ENCODE results near the gene SNX24. TPM values are rescaled to one million over a fixed set of nuclear protein-coding genes. Genes with fewer than 3 reads are reported as not detected.

SNX24 gene
- total RNA-seq, 1 donor, result 26.5 TPM

DNA sequence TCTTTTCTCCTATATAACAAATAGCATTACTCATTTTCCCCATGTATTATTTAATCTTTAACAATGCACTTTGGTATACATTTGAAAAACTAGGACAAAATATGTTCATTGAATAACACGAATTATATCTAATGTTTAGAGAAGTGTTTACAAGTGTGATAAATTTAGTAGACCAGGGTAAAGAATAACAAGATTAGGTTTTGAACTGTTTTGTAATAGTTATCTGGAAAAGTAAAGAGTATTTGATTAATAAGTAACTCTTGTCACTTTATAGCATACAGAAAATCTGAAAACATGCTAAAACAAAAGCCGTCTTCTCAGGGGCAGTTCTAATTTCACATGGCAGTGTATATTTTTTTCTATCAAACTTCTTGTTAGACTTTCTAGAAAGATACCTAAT, 132.7 kb downstream of the SNX24 start:
- no peak for DNase-seq (ENCODE audit: low read depth)
- H3K4me3 ChIP-seq (ENCODE audit: low read depth, low read length), result no peak overlapping the region
- TF ChIP-seq, protein P1, sequence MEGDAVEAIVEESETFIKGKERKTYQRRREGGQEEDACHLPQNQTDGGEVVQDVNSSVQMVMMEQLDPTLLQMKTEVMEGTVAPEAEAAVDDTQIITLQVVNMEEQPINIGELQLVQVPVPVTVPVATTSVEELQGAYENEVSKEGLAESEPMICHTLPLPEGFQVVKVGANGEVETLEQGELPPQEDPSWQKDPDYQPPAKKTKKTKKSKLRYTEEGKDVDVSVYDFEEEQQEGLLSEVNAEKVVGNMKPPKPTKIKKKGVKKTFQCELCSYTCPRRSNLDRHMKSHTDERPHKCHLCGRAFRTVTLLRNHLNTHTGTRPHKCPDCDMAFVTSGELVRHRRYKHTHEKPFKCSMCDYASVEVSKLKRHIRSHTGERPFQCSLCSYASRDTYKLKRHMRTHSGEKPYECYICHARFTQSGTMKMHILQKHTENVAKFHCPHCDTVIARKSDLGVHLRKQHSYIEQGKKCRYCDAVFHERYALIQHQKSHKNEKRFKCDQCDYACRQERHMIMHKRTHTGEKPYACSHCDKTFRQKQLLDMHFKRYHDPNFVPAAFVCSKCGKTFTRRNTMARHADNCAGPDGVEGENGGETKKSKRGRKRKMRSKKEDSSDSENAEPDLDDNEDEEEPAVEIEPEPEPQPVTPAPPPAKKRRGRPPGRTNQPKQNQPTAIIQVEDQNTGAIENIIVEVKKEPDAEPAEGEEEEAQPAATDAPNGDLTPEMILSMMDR (IDR thresholded peaks at IDR 0.05; ENCODE audit: insufficient read depth, low read length), result no peak

DNA sequence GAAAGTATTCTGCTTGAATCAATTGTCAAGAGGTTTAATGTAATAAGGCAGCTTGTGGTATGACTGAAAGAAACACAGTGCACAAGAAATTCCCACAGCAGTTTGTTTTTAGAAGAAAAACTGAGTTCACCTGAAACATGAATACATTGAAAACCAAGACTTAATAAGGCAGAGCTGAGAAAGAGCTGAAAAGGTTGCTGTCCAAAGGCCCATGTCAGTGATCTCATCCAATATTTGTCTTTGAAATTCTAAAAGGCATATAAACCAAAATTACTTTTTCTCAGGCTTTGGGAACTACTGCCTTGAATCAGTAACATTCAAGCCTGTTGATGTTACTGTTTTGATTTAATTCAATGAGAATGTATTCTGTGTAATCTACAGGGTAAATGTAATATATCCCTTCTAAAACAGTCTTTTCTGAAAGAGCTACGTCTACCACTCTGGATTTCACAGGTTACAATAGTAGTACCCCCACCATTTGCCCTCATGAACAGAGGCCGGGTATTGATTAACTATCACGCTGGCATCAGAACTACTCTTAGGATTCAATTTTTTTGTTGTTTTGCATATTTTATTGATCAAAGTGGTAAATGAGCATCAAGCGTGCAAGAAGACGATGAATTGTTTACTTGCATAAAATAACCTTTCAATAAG, 133.4 kb downstream of the SNX24 start:
- no peak overlapping the region for H3K4me3 ChIP-seq (ENCODE audit: low read depth, low read length)
- DNase-seq (ENCODE audit: low read depth), result no peak
- TF ChIP-seq, protein P1 (IDR thresholded peaks at IDR 0.05; ENCODE audit: insufficient read depth, low read length), result no peak

DNA sequence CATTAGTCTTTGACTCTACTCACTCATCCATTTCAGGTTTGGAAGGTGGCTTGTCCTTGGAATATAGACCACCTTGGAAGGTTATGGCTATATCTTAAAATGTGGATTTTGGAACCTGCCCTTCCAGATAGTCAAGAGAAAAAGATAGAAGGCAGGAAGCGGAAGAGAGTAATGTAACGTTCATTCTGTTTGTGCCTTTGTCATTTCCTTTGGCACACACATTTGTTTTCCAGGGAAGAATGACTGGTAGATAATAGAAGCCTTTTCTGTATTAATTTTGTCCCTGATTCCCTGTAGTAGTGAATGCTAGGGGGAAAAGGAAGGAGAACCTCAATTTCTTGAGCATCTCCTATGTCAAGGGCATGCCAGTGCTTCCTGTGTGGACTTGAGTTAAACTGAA, 136.4 kb downstream of the SNX24 start:
- TF ChIP-seq, protein P1 (IDR thresholded peaks at IDR 0.05; ENCODE audit: insufficient read depth, low read length), result no peak
- no peak for DNase-seq (ENCODE audit: low read depth)
- no peak overlapping the region for H3K4me3 ChIP-seq (ENCODE audit: low read depth, low read length)

DNA sequence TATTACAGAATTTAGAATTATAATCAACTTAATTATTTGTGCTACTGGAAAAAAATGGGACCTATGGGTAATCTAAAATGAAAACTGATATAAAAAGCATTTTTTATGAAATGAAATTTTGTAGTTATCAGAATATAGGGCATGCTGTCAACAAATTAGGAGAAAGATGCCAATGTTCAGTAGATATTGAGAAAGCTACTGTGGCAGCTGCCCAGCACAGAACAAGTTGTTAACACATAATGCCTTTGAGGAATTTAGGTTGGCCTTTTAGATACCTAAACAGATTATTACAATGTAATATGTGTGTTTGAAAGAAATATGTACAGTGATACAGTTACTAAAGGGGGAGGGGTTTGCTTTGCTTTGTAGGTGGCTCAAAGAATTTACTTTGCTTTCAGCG, 137.0 kb downstream of the SNX24 start:
- DNase-seq (ENCODE audit: low read depth), result no peak
- no peak overlapping the region for H3K4me3 ChIP-seq (ENCODE audit: low read depth, low read length)
- TF ChIP-seq, protein P1 (IDR thresholded peaks at IDR 0.05; ENCODE audit: insufficient read depth, low read length), result no peak

DNA sequence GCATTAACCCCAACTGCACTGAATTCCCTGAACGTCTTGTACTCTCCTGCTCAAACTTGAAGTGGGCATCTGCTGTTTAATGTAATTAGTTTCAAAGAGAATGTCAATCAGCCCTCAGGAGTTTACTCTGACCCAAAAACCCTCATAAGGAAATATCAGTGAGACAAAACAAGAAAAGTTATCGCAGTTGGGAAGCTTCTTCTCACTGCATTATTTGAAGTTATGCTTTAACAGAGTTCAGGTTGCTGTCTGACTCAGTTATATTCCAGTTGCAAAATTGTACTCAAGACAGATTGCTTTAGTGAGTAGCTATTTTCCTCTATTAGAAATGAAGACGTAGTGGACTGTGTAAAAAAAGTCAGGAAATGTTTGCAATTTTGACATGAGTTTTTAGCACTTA, 139.0 kb downstream of the SNX24 start:
- no peak overlapping the region for H3K4me3 ChIP-seq (ENCODE audit: low read depth, low read length)
- DNase-seq (ENCODE audit: low read depth), result no peak
- TF ChIP-seq, protein P1 (IDR thresholded peaks at IDR 0.05; ENCODE audit: insufficient read depth, low read length), result no peak

DNA sequence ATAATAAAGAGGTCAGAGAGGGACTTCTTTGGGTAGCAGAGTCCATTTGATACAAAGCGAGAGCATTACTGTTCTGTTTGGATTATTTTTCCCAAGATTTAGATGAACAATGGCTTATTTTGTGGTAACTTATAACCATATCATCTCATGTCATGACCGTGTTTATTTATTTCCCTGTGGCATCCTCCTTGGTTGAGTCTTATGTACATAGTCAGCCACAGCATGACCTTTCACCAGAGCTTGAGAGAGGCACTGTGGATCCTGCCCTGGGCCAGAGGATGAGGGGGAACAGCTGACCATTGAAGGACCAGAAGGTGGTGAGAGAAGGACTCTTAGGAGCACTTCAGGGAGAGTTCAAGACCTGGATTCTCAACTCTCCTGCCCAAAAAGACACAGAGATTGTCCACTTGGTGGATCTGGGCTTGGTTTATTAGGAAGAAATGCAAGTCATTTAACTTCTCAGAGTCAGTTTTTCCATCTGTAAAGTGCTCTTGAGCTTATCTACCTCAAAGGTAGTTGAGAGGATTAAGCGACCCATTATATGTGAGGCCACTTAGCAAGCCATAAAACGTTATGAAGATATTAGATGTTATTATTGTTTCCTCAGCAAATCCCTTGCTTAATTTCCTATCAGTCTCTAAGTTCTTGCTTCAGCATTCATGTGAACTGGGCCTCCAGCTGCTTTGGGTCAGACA, 139.7 kb downstream of the SNX24 start:
- TF ChIP-seq, protein P1 (IDR thresholded peaks at IDR 0.05; ENCODE audit: insufficient read depth, low read length), result no peak
- no peak for DNase-seq (ENCODE audit: low read depth)
- no peak overlapping the region for H3K4me3 ChIP-seq (ENCODE audit: low read depth, low read length)
